H9 (cell line): ENCODE measurements around the gene TP53TG5. TPM values are rescaled to one million over a fixed set of nuclear protein-coding genes. Genes with fewer than 3 reads are reported as not detected.

Experiments
- DNase-seq: peaks from one replicate; pipeline ENCODE4 v3.0.0-alpha.2; 2017
- H2AFZ ChIP-seq: one replicate; pipeline ENCODE4 v1.6.1; 2013; ENCODE audit warnings: mild to moderate bottlenecking, low read length, control low read depth, moderate library complexity
- H2AK5ac ChIP-seq: 2 replicates; pipeline ENCODE4 v1.6.1; 2013; ENCODE audit warnings: low read length, control low read depth, mixed read lengths; ENCODE audit not compliant: insufficient read length
- H2BK120ac ChIP-seq: one replicate; pipeline ENCODE4 v1.6.1; 2013; ENCODE audit warnings: low read depth, mild to moderate bottlenecking, low read length, control low read depth, inconsistent platforms; ENCODE audit not compliant: poor library complexity, severe bottlenecking
- H2BK12ac ChIP-seq: 2 replicates; pipeline ENCODE4 v1.6.1; 2013; ENCODE audit warnings: low read length, control low read depth, mixed read lengths, low read depth; ENCODE audit not compliant: insufficient read length
- H2BK15ac ChIP-seq: 2 replicates; pipeline ENCODE4 v1.6.1; 2013; ENCODE audit warnings: low read depth, low read length, control low read depth
- H2BK20ac ChIP-seq: one replicate; pipeline ENCODE4 v1.6.1; 2013; ENCODE audit warnings: low read depth, mild to moderate bottlenecking, low read length, control low read depth, inconsistent platforms; ENCODE audit not compliant: poor library complexity, severe bottlenecking
- H2BK5ac ChIP-seq: 2 replicates; pipeline ENCODE4 v1.6.1; 2013; ENCODE audit warnings: low read length, control low read depth, mixed read lengths; ENCODE audit not compliant: insufficient read length
- H3K14ac ChIP-seq: 2 replicates; pipeline ENCODE4 v1.6.1; 2013; ENCODE audit warnings: low read length, control low read depth; ENCODE audit not compliant: insufficient read depth
- H3K18ac ChIP-seq: 2 replicates; pipeline ENCODE4 v1.6.1; 2013; ENCODE audit warnings: low read depth, mild to moderate bottlenecking, mixed read lengths, low read length, control low read depth; ENCODE audit not compliant: insufficient read length
- H3K23ac ChIP-seq: 2 replicates; pipeline ENCODE4 v1.6.1; 2013; ENCODE audit warnings: low read length, control low read depth, mixed read lengths, low read depth; ENCODE audit not compliant: insufficient read length
- H3K23me2 ChIP-seq: 2 replicates; pipeline ENCODE4 v1.6.1; 2013; ENCODE audit warnings: low read depth, mild to moderate bottlenecking, mixed read lengths, low read length, control low read depth; ENCODE audit not compliant: insufficient read length, poor library complexity, severe bottlenecking
- H3K27ac ChIP-seq: 2 replicates; pipeline ENCODE4 v1.5.1; 2013; ENCODE audit warnings: low read length, control low read depth, mixed read lengths, low read depth; ENCODE audit not compliant: insufficient read length
- H3K27me3 ChIP-seq: 2 replicates; pipeline ENCODE4 v1.6.1; 2013; ENCODE audit warnings: low read length, control low read depth, inconsistent platforms; ENCODE audit not compliant: insufficient read depth
- H3K4ac ChIP-seq: 2 replicates; pipeline ENCODE4 v1.6.1; 2013; ENCODE audit warnings: low read depth, mild to moderate bottlenecking, control low read depth, inconsistent platforms, low read length, moderate library complexity
- H3K4me1 ChIP-seq: 2 replicates; pipeline ENCODE4 v1.6.1; 2013; ENCODE audit warnings: low read length, control low read depth, inconsistent platforms; ENCODE audit not compliant: insufficient read depth
- H3K4me2 ChIP-seq: 2 replicates; pipeline ENCODE4 v1.6.1; 2013; ENCODE audit warnings: low read length, control low read depth, mixed read lengths; ENCODE audit not compliant: insufficient read length, insufficient read depth
- H3K56ac ChIP-seq: 2 replicates; pipeline ENCODE4 v1.6.1; 2013; ENCODE audit warnings: low read depth, mild to moderate bottlenecking, mixed read lengths, low read length, control low read depth; ENCODE audit not compliant: insufficient read length
- H3K79me1 ChIP-seq: 2 replicates; pipeline ENCODE4 v1.6.1; 2013; ENCODE audit warnings: low read depth, mild to moderate bottlenecking, moderate library complexity, low read length, control low read depth, inconsistent platforms; ENCODE audit not compliant: insufficient read depth, poor library complexity, severe bottlenecking
- H3K79me2 ChIP-seq: 2 replicates; pipeline ENCODE4 v1.6.1; 2013; ENCODE audit warnings: low read length, control low read depth, inconsistent platforms; ENCODE audit not compliant: insufficient read depth
- H3K9ac ChIP-seq: 2 replicates; pipeline ENCODE4 v1.6.1; 2013; ENCODE audit warnings: low read length, control low read depth, mixed read lengths; ENCODE audit not compliant: insufficient read length; ENCODE audit errors: extremely low read depth
- H3K9me3 ChIP-seq: one replicate; pipeline ENCODE4 v1.6.1; 2013; ENCODE audit warnings: low read depth, low read length, inconsistent platforms; ENCODE audit not compliant: control insufficient read depth
- H3T11ph ChIP-seq: one replicate; pipeline ENCODE4 v1.6.1; 2013; ENCODE audit warnings: mild to moderate bottlenecking, low read length, control low read depth, inconsistent platforms
- H4K20me1 ChIP-seq: one replicate; pipeline ENCODE4 v1.6.1; 2013; ENCODE audit not compliant: control insufficient read depth, insufficient read length, insufficient read depth
- H4K5ac ChIP-seq: 2 replicates; pipeline ENCODE4 v1.6.1; 2013; ENCODE audit warnings: low read depth, mild to moderate bottlenecking, mixed read lengths, low read length, control low read depth; ENCODE audit not compliant: insufficient read length
- H4K8ac ChIP-seq: replicated peaks from 2 replicates; pipeline ENCODE4 v1.6.1; 2013; ENCODE audit warnings: low read length, control low read depth, mixed read lengths, low read depth; ENCODE audit not compliant: insufficient read length
- H4K91ac ChIP-seq: 2 replicates; pipeline ENCODE4 v1.6.1; 2013; ENCODE audit warnings: low read depth, mild to moderate bottlenecking, moderate library complexity, mixed read lengths, low read length, control low read depth; ENCODE audit not compliant: insufficient read length
- H3K27ac Mint-ChIP-seq, 3 experiments: 2 replicates in 2 of 3; 3 replicates in 1 of 3; pipeline ENCODE4 v1.8.0; 2020 to 2021; ENCODE audit warnings: mixed read lengths in 3 of 3, mild to moderate bottlenecking in 1 of 3, moderate library complexity in 1 of 3
- H3K27me3 Mint-ChIP-seq: 2 replicates; pipeline ENCODE4 v1.8.0; 2021; ENCODE audit warnings: low read depth, mild to moderate bottlenecking, moderate library complexity, mixed read lengths
- H3K36me3 Mint-ChIP-seq, 3 experiments: 2 replicates in 2 of 3; 3 replicates in 1 of 3; pipeline ENCODE4 v1.8.0; 2020 to 2021; ENCODE audit warnings: low read depth in 3 of 3, mixed read lengths in 3 of 3; ENCODE audit not compliant: insufficient read depth in 1 of 3
- H3K4me1 Mint-ChIP-seq, 2 experiments: 2 replicates each; pipeline ENCODE4 v1.8.0; 2020; ENCODE audit warnings: mixed read lengths in 2 of 2
- H3K4me3 Mint-ChIP-seq, 2 experiments: 2 replicates in 1 of 2; 3 replicates in 1 of 2; pipeline ENCODE4 v1.8.0; 2020 to 2021; ENCODE audit warnings: mild to moderate bottlenecking in 2 of 2, mixed read lengths in 2 of 2, moderate library complexity in 1 of 2
- H3K9me3 Mint-ChIP-seq, 2 experiments: 2 replicates in 1 of 2; 3 replicates in 1 of 2; pipeline ENCODE4 v1.8.0; 2020; ENCODE audit warnings: mild to moderate bottlenecking in 2 of 2, mixed read lengths in 2 of 2, moderate library complexity in 1 of 2
- CTCF ChIP-seq: fragments of 200-600 bp; sonication (generic); conservative IDR thresholded peaks from 3 replicates; pipeline ENCODE4 v1.8.0; 2021; ENCODE audit warnings: antibody characterized with exemption, mild to moderate bottlenecking
- WGBS: extraction: QIAGEN DNeasy Blood & Tissue Kit; methylation state at CpG from one replicate; pipeline ENCODE4 v1.1.7; 2013; ENCODE audit warnings: missing lambda C conversion rate, low lambda C conversion rate, mixed read lengths; ENCODE audit not compliant: insufficient read length; ENCODE audit errors: extremely low coverage; 5-methylcytosine and 5-hydroxymethylcytosine counted together
- total RNA-seq: library from RNA; stranded (reverse); gene quantifications from 2 replicates; pipeline ENCODE4 v1.2.1, GENCODE V29; 2021

The TP53TG5 gene
- total RNA-seq, 1 experiment from 2014 or later = not detected

- H3K4me1 Mint-ChIP-seq = peaks cover 94 to 96% of the 10 kb centered on the region in 2 experiments
- H3K9me3 Mint-ChIP-seq = no peaks in the 10 kb centered on the region
These were observed 35.1 kb downstream of the TP53TG5 start for GRCh38 chr20:45342855-45343531.

More at GRCh38 chr20:45342855-45343531, 35.1 kb downstream of the TP53TG5 start:
- H3K4ac ChIP-seq = no peak overlapping the region
- no peak overlapping the region for H3K23ac ChIP-seq
- H4K5ac ChIP-seq = no peak overlapping the region
- peaks cover 42% of the 10 kb centered on the region for H3K4me1 ChIP-seq
- Mint-ChIP-seq H3K36me3 (peaks cover 3 to 12% (median 5%) of the 10 kb centered on the region in 3 experiments; a peak in 4 of 7 replicates), H3K27ac (peak overlapping the region; percentile 96 to 99 (median 98)), H3K4me3 (peak overlapping the region; percentile 65 to 76), H3K27me3 (peaks cover 4% of the 10 kb centered on the region; the same call in 1 of the 2 replicates)
- no peak overlapping the region for H3K18ac ChIP-seq
- H3K14ac ChIP-seq = peak overlapping the region; percentile 32
- no peak for DNase-seq
- H2AFZ ChIP-seq = no peak overlapping the region
- H3K4me2 ChIP-seq = peak overlapping the region; percentile 53
- no peak overlapping the region for H2BK20ac ChIP-seq
- H2BK12ac ChIP-seq = no peak overlapping the region
- no peak overlapping the region for H3K27ac ChIP-seq
- no peaks in the 10 kb centered on the region for H3K79me1 ChIP-seq
- H2BK120ac ChIP-seq = no peak overlapping the region
- peaks cover 5% of the 10 kb centered on the region; the same call in 1 of the 2 replicates for H3K79me2 ChIP-seq
- no peaks in the 10 kb centered on the region for H3K27me3 ChIP-seq
- H3K56ac ChIP-seq = no peak overlapping the region
- H2AK5ac ChIP-seq = no peak overlapping the region
- H4K20me1 ChIP-seq = peaks cover 2% of the 10 kb centered on the region
- H2BK5ac ChIP-seq = no peak overlapping the region
- H3K9me3 ChIP-seq = no peaks in the 10 kb centered on the region
- peaks cover 11% of the 10 kb centered on the region for H3K23me2 ChIP-seq
- no peak overlapping the region for H4K8ac ChIP-seq
- H4K91ac ChIP-seq = no peak overlapping the region
- H3K9ac ChIP-seq = peak overlapping the region; percentile 6
- WGBS = no CpG with 5 or more reads among the region's 6 CpGs
- H3T11ph ChIP-seq = no peak overlapping the region
- TF ChIP-seq CTCF = no peak
- H2BK15ac ChIP-seq = no peak overlapping the region
